HG03521 (cell line): Measurements from ENCODE around the gene PSMB5.

Experiments used
- ATAC-seq: cut with Tn5 transposase; IDR thresholded peaks from one replicate; pipeline ENCODE4 v1.9.1; 2021; ENCODE audit warnings: mild to moderate bottlenecking, moderate library complexity; ENCODE audit not compliant: unreplicated experiment

PSMB5 gene

GRCh38 chr14:22995889-22996625, 38.6 kb downstream of the PSMB5 start:
- no peak for ATAC-seq

GRCh38 chr14:22994762-22995275, 39.9 kb downstream of the PSMB5 start:
- no peak for ATAC-seq

- no peak for ATAC-seq
Measured at GRCh38 chr14:22993517-22993916, 41.2 kb downstream of the PSMB5 start.

GRCh38 chr14:22991852-22992251, 42.8 kb downstream of the PSMB5 start:
- no peak for ATAC-seq

- no peak for ATAC-seq
Measured at GRCh38 chr14:22987291-22987690, 47.4 kb downstream of the PSMB5 start.

DNA sequence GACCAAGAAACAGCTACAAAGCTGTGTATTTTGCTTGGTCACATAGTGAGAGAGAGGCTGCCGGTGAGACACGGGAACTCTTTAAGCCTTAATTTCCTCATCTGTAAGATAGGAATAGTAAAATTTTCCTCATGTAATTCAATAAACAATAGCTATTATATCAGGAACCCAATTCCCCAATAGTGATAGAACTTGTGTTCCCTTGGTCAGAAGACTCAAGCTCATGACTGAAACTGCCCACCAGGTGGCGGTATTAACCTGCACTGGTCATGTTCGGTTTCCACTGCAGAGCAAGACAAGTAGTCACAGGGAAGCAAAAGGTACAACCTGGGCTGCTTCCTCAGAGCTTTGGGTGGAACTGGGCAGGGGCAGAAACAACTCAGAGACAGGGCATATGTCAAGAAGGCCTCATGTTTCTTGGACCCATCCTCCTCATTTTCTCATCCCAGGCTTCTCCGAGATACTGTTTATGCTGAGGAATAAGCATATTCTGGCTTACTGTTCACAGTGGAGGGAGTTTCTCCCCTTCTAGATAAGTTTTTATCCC, 48.1 kb downstream of the PSMB5 start:
- ATAC-seq: no peak

GRCh38 chr14:22985894-22986507, 48.7 kb downstream of the PSMB5 start:
- ATAC-seq: no peak

DNA sequence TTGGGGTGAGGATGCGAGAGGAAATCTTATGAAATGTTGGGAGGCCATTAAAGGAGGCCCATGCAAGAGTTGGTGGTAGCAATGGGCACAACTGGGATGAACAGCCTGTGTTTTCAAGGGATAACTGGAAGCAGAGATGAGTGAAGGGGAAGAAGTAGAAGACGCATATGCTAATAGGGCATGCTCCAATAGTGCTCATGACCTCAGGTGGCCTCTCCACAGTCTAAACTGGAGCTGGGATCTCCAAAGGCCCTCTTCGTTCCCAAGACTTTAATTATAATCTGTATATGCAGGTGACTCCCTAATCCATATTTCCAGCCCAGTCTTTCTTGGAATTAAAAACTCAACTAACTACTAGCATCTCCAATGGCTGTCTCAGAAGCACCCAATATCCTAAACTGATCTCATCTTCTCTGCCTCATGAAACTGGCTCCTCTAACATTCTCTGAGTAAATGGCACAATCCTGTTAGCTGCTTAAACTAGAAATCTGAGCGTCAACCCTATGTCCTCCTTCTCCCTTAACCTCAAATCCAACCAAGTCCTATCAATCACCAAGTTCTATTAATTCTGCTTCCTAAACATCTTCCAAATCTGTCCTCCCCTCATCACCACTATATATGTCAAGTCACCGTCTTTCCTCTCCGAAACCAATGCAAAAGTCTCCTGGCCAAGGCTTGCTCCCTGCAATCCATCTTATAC, 49.6 kb downstream of the PSMB5 start:
- no peak for ATAC-seq

DNA sequence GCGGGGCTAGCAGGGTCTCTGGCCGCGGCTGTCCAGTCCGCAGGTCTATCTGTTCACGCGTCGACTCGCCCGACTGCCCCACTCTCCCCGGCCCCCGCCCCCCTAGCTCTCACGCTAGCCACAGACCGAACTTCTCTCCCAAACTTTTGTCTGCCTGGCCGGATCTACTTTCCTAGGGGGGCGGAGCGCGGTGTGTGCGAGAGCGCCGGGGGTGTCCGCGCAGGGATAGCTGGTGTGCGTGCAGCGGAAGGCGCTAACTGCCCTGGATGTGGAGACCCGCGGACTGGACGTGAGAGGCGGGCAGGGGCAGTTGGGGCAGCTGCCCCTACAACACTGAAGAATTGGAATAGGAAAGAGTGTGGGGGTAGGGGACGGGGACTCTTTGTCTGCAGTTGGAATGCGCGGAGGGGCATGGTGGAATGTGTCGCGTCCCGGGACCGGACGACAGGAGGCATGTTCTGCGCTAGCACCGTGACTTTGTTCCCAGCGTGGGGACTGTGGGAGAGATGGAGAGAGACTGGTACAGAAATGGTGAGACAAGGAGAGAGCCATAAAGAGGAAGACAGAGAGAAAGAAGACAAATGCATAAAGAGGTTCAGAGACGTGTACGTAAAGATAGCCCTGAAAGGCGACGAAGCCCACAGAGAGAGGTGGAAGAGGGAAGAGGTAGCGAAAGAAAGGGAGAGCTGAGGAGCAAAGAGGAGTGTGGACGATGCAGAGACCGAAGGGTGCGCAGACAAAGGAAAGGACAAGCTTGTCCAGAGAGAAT, 52.0 kb downstream of the PSMB5 start, which contains the start of gene AJUBA:
TSS of gene AJUBA (minus strand) at position 75 of the 769 bp plus-strand sequence. CDS start 285 bp downstream, outside the sequence.
- ATAC-seq: no peak

DNA sequence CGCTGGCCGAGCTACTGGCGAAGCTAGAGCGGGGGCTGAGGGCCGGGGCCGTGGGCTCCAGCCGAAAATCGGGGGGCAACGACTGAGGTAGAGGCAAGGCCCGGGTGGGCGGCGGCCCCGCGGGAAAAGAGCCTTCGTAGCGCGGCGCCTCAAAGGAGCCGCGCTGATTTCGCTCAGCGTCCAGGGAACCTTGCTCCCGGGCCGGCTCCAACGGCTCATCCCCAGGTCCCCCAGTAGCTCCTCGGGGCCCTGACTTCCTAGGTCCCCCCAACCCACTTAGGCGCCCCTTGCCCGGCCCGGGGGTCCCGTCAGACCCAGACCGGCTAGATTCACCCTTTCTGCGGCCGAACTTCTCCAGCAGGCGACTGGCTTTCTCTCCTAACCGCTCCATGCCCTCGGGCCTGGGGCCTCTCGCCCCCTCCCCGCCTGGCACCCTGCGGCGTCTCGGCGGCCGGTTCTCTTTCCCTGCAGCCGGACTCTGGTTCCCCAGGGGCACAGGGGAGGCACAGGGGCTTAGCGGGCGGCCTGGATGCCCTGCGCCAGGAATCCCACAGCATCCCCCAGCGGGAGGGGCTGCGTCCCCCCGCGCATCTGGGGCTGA, 52.7 kb downstream of the PSMB5 start:
- no peak for ATAC-seq

GRCh38 chr14:22981090-22981875, 53.4 kb downstream of the PSMB5 start:
- no peak for ATAC-seq

GRCh38 chr14:22980672-22981089, 54.0 kb downstream of the PSMB5 start:
- ATAC-seq: no peak

GRCh38 chr14:22979748-22980392, 54.8 kb downstream of the PSMB5 start:
- ATAC-seq: no peak

GRCh38 chr14:22978981-22979671, 55.6 kb downstream of the PSMB5 start:
- no peak for ATAC-seq

DNA sequence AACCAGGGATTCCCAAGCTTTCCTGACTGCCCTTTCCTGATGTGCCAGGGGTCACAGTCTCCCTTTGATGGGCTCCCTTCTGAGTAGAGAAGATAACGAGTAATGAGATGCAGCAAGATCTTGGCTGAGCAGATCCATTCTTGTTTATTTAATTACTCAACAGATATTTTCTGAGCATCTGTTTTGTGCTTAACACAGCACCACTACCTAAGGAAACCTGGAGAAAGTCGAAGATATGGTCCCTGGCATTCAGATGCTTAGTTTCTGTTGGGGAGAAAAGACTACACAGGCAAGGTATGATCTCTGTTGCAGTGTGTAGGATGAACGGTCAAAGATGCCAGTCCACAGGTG, 56.2 kb downstream of the PSMB5 start:
- no peak for ATAC-seq

- no peak for ATAC-seq
Measured at GRCh38 chr14:22977684-22978486, 56.8 kb downstream of the PSMB5 start.

GRCh38 chr14:22977434-22977683, 57.3 kb downstream of the PSMB5 start:
- ATAC-seq: no peak
